H9 (cell line): Measurements from ENCODE around the gene LRRC71. TPM values are rescaled to one million over a fixed set of nuclear protein-coding genes. Genes with fewer than 3 reads are reported as not detected.
A peak's percentile ranks its signal among the peaks of the same experiment; 100 is the strongest.

Source experiments
- DNase-seq: peaks from one replicate; pipeline ENCODE4 v3.0.0-alpha.2; 2017
- H2AFZ ChIP-seq: one replicate; pipeline ENCODE4 v1.6.1; 2013; ENCODE audit warnings: mild to moderate bottlenecking, low read length, control low read depth, moderate library complexity
- H2AK5ac ChIP-seq: 2 replicates; pipeline ENCODE4 v1.6.1; 2013; ENCODE audit warnings: low read length, control low read depth, mixed read lengths; ENCODE audit not compliant: insufficient read length
- H2BK120ac ChIP-seq: one replicate; pipeline ENCODE4 v1.6.1; 2013; ENCODE audit warnings: low read depth, mild to moderate bottlenecking, low read length, control low read depth, inconsistent platforms; ENCODE audit not compliant: poor library complexity, severe bottlenecking
- H2BK12ac ChIP-seq: 2 replicates; pipeline ENCODE4 v1.6.1; 2013; ENCODE audit warnings: low read length, control low read depth, mixed read lengths, low read depth; ENCODE audit not compliant: insufficient read length
- H2BK15ac ChIP-seq: 2 replicates; pipeline ENCODE4 v1.6.1; 2013; ENCODE audit warnings: low read depth, low read length, control low read depth
- H2BK20ac ChIP-seq: one replicate; pipeline ENCODE4 v1.6.1; 2013; ENCODE audit warnings: low read depth, mild to moderate bottlenecking, low read length, control low read depth, inconsistent platforms; ENCODE audit not compliant: poor library complexity, severe bottlenecking
- H2BK5ac ChIP-seq: 2 replicates; pipeline ENCODE4 v1.6.1; 2013; ENCODE audit warnings: low read length, control low read depth, mixed read lengths; ENCODE audit not compliant: insufficient read length
- H3K14ac ChIP-seq: 2 replicates; pipeline ENCODE4 v1.6.1; 2013; ENCODE audit warnings: low read length, control low read depth; ENCODE audit not compliant: insufficient read depth
- H3K18ac ChIP-seq: 2 replicates; pipeline ENCODE4 v1.6.1; 2013; ENCODE audit warnings: low read depth, mild to moderate bottlenecking, mixed read lengths, low read length, control low read depth; ENCODE audit not compliant: insufficient read length
- H3K23ac ChIP-seq: 2 replicates; pipeline ENCODE4 v1.6.1; 2013; ENCODE audit warnings: low read length, control low read depth, mixed read lengths, low read depth; ENCODE audit not compliant: insufficient read length
- H3K23me2 ChIP-seq: 2 replicates; pipeline ENCODE4 v1.6.1; 2013; ENCODE audit warnings: low read depth, mild to moderate bottlenecking, mixed read lengths, low read length, control low read depth; ENCODE audit not compliant: insufficient read length, poor library complexity, severe bottlenecking
- H3K27ac ChIP-seq: 2 replicates; pipeline ENCODE4 v1.5.1; 2013; ENCODE audit warnings: low read length, control low read depth, mixed read lengths, low read depth; ENCODE audit not compliant: insufficient read length
- H3K27me3 ChIP-seq: 2 replicates; pipeline ENCODE4 v1.6.1; 2013; ENCODE audit warnings: low read length, control low read depth, inconsistent platforms; ENCODE audit not compliant: insufficient read depth
- H3K4ac ChIP-seq: 2 replicates; pipeline ENCODE4 v1.6.1; 2013; ENCODE audit warnings: low read depth, mild to moderate bottlenecking, control low read depth, inconsistent platforms, low read length, moderate library complexity
- H3K4me1 ChIP-seq: 2 replicates; pipeline ENCODE4 v1.6.1; 2013; ENCODE audit warnings: low read length, control low read depth, inconsistent platforms; ENCODE audit not compliant: insufficient read depth
- H3K4me2 ChIP-seq: 2 replicates; pipeline ENCODE4 v1.6.1; 2013; ENCODE audit warnings: low read length, control low read depth, mixed read lengths; ENCODE audit not compliant: insufficient read length, insufficient read depth
- H3K56ac ChIP-seq: 2 replicates; pipeline ENCODE4 v1.6.1; 2013; ENCODE audit warnings: low read depth, mild to moderate bottlenecking, mixed read lengths, low read length, control low read depth; ENCODE audit not compliant: insufficient read length
- H3K79me1 ChIP-seq: 2 replicates; pipeline ENCODE4 v1.6.1; 2013; ENCODE audit warnings: low read depth, mild to moderate bottlenecking, moderate library complexity, low read length, control low read depth, inconsistent platforms; ENCODE audit not compliant: insufficient read depth, poor library complexity, severe bottlenecking
- H3K79me2 ChIP-seq: 2 replicates; pipeline ENCODE4 v1.6.1; 2013; ENCODE audit warnings: low read length, control low read depth, inconsistent platforms; ENCODE audit not compliant: insufficient read depth
- H3K9ac ChIP-seq: 2 replicates; pipeline ENCODE4 v1.6.1; 2013; ENCODE audit warnings: low read length, control low read depth, mixed read lengths; ENCODE audit not compliant: insufficient read length; ENCODE audit errors: extremely low read depth
- H3K9me3 ChIP-seq: one replicate; pipeline ENCODE4 v1.6.1; 2013; ENCODE audit warnings: low read depth, low read length, inconsistent platforms; ENCODE audit not compliant: control insufficient read depth
- H3T11ph ChIP-seq: one replicate; pipeline ENCODE4 v1.6.1; 2013; ENCODE audit warnings: mild to moderate bottlenecking, low read length, control low read depth, inconsistent platforms
- H4K20me1 ChIP-seq: one replicate; pipeline ENCODE4 v1.6.1; 2013; ENCODE audit not compliant: control insufficient read depth, insufficient read length, insufficient read depth
- H4K5ac ChIP-seq: 2 replicates; pipeline ENCODE4 v1.6.1; 2013; ENCODE audit warnings: low read depth, mild to moderate bottlenecking, mixed read lengths, low read length, control low read depth; ENCODE audit not compliant: insufficient read length
- H4K8ac ChIP-seq: replicated peaks from 2 replicates; pipeline ENCODE4 v1.6.1; 2013; ENCODE audit warnings: low read length, control low read depth, mixed read lengths, low read depth; ENCODE audit not compliant: insufficient read length
- H4K91ac ChIP-seq: 2 replicates; pipeline ENCODE4 v1.6.1; 2013; ENCODE audit warnings: low read depth, mild to moderate bottlenecking, moderate library complexity, mixed read lengths, low read length, control low read depth; ENCODE audit not compliant: insufficient read length
- H3K27ac Mint-ChIP-seq, 3 experiments: 2 replicates in 2 of 3; 3 replicates in 1 of 3; pipeline ENCODE4 v1.8.0; 2020 to 2021; ENCODE audit warnings: mixed read lengths in 3 of 3, mild to moderate bottlenecking in 1 of 3, moderate library complexity in 1 of 3
- H3K27me3 Mint-ChIP-seq: 2 replicates; pipeline ENCODE4 v1.8.0; 2021; ENCODE audit warnings: low read depth, mild to moderate bottlenecking, moderate library complexity, mixed read lengths
- H3K36me3 Mint-ChIP-seq, 3 experiments: 2 replicates in 2 of 3; 3 replicates in 1 of 3; pipeline ENCODE4 v1.8.0; 2020 to 2021; ENCODE audit warnings: low read depth in 3 of 3, mixed read lengths in 3 of 3; ENCODE audit not compliant: insufficient read depth in 1 of 3
- H3K4me1 Mint-ChIP-seq, 2 experiments: 2 replicates each; pipeline ENCODE4 v1.8.0; 2020; ENCODE audit warnings: mixed read lengths in 2 of 2
- H3K4me3 Mint-ChIP-seq, 2 experiments: 2 replicates in 1 of 2; 3 replicates in 1 of 2; pipeline ENCODE4 v1.8.0; 2020 to 2021; ENCODE audit warnings: mild to moderate bottlenecking in 2 of 2, mixed read lengths in 2 of 2, moderate library complexity in 1 of 2
- H3K9me3 Mint-ChIP-seq, 2 experiments: 2 replicates in 1 of 2; 3 replicates in 1 of 2; pipeline ENCODE4 v1.8.0; 2020; ENCODE audit warnings: mild to moderate bottlenecking in 2 of 2, mixed read lengths in 2 of 2, moderate library complexity in 1 of 2
- WGBS: extraction: QIAGEN DNeasy Blood & Tissue Kit; methylation state at CpG from one replicate; pipeline ENCODE4 v1.1.7; 2013; ENCODE audit warnings: missing lambda C conversion rate, low lambda C conversion rate, mixed read lengths; ENCODE audit not compliant: insufficient read length; ENCODE audit errors: extremely low coverage; 5-methylcytosine and 5-hydroxymethylcytosine counted together
- total RNA-seq: library from RNA; stranded (reverse); gene quantifications from 2 replicates; pipeline ENCODE4 v1.2.1, GENCODE V29; 2021
- TF ChIP-seq, protein P1 (sequence below): fragments of 200-600 bp; sonication (generic); conservative IDR thresholded peaks from 3 replicates; pipeline ENCODE4 v1.8.0; 2021; ENCODE audit warnings: antibody characterized with exemption, mild to moderate bottlenecking

The LRRC71 gene
- total RNA-seq, 1 experiment from 2014 or later, result not detected

DNA sequence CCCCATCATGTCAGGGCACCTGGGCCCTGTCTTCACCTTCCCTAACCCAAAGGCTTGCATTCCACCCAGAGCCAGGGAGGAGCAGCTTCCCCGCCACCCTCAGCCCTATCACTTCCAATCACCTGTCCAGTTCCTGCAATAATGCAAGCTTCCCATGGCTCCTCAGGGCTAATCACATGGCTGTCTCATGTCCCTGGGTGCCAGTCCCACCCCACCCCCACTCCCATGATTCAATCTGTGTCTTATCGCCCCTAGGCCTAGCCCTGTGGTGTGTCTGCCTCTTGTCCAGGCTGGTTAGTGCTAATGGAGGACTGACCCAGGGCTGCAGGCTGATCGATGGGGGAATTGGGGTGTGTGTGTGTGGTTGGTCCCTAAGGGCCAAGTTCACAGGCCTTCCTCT is 37.9 kb upstream of the LRRC71 start:
- Mint-ChIP-seq H3K27me3 (peaks cover 74% of the 10 kb centered on the region), H3K4me1 (peaks cover 32 to 57% of the 10 kb centered on the region in 2 experiments), H3K4me3 (no peak overlapping the region), H3K36me3 (no peaks in the 10 kb centered on the region), H3K9me3 (no peaks in the 10 kb centered on the region), H3K27ac (peak overlapping the region in 1 of 3 experiments; percentile 45; a peak in 1 of 7 replicates)
- no peaks in the 10 kb centered on the region for H3K79me1 ChIP-seq
- H3K4ac ChIP-seq, result no peak overlapping the region
- H3K14ac ChIP-seq, result no peak overlapping the region
- no CpG with 5 or more reads among the region's 3 CpGs for whole genome bisulfite sequencing
- H3K27ac ChIP-seq, result no peak overlapping the region
- H4K8ac ChIP-seq, result no peak overlapping the region
- no peak overlapping the region for H4K91ac ChIP-seq
- no peaks in the 10 kb centered on the region for H3K79me2 ChIP-seq
- no peak overlapping the region for H2BK15ac ChIP-seq
- H2BK5ac ChIP-seq, result no peak overlapping the region
- no peak overlapping the region for H2BK20ac ChIP-seq
- no peaks in the 10 kb centered on the region for H3K23me2 ChIP-seq
- H3K9ac ChIP-seq, result no peak overlapping the region
- H2BK12ac ChIP-seq, result no peak overlapping the region
- H4K5ac ChIP-seq, result no peak overlapping the region
- H3T11ph ChIP-seq, result no peak overlapping the region
- no peak overlapping the region for H3K4me2 ChIP-seq
- H4K20me1 ChIP-seq, result no peaks in the 10 kb centered on the region
- DNase-seq, result no peak
- H3K56ac ChIP-seq, result no peak overlapping the region
- H3K9me3 ChIP-seq, result no peaks in the 10 kb centered on the region
- no peak overlapping the region for H3K18ac ChIP-seq
- peaks cover 2% of the 10 kb centered on the region; the same call in 1 of the 2 replicates for H3K4me1 ChIP-seq
- no peak overlapping the region for H2AK5ac ChIP-seq
- no peak overlapping the region for H2BK120ac ChIP-seq
- no peak overlapping the region for H2AFZ ChIP-seq
- TF ChIP-seq, protein P1, sequence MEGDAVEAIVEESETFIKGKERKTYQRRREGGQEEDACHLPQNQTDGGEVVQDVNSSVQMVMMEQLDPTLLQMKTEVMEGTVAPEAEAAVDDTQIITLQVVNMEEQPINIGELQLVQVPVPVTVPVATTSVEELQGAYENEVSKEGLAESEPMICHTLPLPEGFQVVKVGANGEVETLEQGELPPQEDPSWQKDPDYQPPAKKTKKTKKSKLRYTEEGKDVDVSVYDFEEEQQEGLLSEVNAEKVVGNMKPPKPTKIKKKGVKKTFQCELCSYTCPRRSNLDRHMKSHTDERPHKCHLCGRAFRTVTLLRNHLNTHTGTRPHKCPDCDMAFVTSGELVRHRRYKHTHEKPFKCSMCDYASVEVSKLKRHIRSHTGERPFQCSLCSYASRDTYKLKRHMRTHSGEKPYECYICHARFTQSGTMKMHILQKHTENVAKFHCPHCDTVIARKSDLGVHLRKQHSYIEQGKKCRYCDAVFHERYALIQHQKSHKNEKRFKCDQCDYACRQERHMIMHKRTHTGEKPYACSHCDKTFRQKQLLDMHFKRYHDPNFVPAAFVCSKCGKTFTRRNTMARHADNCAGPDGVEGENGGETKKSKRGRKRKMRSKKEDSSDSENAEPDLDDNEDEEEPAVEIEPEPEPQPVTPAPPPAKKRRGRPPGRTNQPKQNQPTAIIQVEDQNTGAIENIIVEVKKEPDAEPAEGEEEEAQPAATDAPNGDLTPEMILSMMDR, result no peak
- no peaks in the 10 kb centered on the region; the same call in 1 of the 2 replicates for H3K27me3 ChIP-seq
- H3K23ac ChIP-seq, result no peak overlapping the region
